NCI-H146 (cell line): ENCODE data around the gene NAE1.
"Not testable (repeated sequence)": the region's sequence is repeated elsewhere in the genome, so short reads cannot be mapped to it uniquely, and the experiment has no call there.

Experiments used
- DNase-seq: peaks from one replicate; lab custom pipeline; 2025; lab: John Stamatoyannopoulos, UW

Gene NAE1

GRCh38 chr16:66830422-66831404, at the start of gene NAE1:
Gene NAE1 (minus strand): TSS chr16:66830976. CDS start chr16:66830899, 77 bp downstream.
- DNase-seq = peak; percentile 82

DNA sequence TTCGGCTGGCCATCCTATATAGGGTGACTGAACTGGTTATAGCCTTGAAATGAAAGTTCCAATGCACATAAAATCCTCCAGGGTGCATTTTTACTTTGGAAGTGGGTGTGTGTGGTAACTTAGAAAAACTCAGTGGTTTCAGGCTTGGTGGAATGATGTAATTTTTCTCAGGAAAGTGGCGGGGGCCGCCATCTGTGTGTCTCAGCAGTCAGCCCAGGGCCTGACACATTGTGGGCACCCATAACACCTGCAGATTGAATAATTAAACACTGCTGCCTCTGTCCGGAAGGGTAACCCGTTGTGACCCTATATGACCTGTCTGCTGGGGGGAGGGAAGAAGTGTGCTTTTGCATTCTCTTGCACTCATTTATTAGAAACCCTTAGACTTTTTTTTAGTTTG, 47.3 kb upstream of the NAE1 start:
- DNase-seq = no peak

DNA sequence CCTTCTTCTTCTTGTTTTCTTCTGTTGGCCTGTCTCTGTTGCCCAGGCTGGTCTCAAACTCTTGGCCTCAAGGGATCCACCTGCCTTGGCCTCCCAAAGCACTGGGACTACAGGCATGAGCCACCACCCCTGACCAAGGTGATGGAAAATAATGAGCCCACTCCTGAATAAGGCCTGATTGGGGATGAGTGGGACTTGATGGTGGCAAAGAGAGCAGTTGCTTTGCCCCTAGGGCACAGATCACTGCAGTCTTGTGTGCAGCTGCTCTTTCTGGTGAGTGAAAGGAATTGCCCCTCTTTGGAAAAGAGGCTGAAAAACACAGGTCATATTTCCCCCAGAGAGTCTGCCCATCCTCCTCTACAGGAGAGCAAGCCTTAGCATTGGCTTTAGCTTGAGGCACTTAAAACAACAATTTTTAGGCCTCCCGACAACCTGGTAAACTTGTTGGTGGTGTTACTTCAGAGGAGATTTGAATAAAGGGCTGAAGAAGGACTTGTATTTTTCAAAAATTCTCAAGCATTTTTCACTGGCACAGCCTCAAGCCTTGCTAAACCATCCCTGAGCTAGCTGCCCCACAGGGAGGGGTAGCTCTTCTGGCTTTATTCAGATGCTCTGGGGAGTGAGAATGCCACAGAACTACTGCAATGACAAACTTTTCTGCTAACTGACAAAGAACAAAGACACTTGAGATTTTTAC, 43.5 kb upstream of the NAE1 start:
- DNase-seq = no peak

DNA sequence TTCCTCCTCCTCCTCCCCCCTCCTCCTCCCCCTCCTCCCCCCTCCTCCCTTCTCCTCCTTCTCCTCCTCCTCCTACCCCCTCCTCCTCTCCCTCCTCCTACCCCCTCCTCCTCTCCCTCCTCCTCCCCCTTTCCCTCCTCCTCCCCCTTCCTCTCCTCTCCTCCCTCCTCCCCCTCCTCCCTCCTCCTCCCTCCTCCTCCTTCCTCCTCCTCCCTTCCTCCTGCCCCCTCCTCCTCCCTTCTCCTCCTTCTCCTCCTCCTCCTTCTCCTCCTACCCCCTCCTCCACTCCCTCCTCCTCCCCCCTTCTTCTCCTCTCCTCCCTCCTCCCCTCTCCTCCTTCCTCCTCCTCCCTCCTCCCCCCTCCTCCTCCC, 42.9 kb upstream of the NAE1 start:
- no peak for DNase-seq

DNA sequence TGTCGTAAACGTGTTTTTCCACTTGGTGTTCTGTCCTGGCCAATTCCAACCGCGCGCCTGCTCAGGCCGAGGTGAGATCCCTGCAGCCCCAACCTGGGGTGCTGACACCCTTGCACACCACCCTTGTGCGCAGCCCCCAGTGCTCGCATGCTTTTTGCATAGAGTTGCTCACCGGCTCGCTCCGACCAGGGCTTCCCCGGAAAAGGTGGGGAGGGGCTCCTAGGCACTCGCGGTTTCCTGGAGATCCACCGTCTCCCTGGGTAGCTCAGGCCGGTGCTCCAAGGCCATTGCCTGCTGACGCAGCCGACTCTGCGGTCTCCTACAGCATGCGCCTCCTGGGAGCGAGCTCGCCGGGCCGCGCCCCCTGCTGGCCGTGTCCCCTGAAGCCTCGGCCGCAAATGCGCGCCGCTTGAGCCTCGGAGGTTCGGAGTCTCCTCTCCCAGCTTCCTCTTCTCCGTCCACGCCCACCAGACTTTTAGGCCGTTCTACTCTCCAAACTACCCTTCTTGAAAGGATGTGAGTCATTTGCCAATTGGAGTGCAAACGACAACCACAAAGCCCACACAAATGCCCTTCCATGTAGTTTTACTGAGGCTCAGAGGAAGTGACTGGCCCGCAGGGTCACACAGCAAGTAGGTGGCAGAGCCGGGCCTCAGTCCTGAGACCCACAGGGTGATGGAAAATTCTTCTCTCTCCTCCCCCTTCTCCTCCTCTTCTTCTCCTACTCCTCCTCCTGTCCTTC, 42.3 kb upstream of the NAE1 start:
- peak; percentile 83 for DNase-seq

DNA sequence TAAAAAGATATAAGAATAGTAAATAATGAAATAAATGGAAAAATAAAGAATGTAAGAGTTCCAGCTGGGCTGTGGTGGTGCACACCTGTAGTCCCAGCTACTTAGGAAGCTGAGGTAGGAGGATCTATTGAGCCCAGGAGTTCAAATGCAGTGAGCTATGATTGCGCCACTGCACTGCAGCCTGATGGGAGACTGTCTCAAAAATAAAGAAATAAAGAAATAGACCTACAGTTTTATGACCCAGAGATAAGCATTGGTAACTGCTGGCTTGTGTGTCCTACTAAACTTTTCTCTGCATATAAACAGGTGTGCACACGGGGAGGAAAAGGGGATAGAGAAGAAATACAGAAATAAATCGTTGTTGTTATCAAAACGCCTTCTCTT, 41.8 kb upstream of the NAE1 start:
- no peak for DNase-seq

DNA sequence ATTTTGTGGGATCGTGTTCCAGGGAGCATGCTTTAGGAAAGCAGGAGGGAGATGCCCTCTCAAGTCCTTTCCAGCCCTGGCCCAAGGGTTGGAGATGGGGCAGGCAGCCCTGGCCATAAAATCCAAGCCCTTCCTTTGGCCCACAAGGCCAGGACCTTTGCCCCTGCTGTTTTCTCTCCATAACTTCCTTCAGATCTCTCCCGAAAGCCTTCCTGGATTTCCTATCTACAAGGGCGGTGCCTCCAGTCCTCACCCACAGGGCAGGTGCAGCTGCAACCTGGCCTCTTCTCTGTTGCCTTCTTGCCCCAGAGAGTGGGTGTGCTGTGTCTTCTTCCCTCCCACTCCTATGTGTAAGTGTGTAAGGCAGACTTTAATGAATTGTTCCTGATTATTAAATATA, 41.1 kb upstream of the NAE1 start:
- DNase-seq = no peak

DNA sequence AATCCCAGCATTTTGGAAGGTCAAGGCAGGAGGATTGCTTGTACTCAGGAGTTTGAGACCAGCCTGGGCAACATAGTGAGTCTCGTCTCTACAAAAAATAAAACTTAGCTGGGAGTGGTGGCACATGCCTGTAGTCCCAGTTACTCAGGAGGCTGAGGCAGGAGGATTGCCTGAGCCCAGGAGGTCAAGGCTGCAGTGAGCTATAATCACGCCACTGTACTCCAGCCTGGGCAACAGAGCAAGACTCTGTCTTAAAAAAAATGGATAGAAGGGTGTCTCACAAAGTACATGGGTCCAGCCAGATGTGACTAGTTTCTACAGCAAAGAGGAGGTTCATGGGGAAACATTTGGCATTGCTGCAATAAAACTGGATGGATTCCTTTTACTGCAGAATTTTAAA, 40.6 kb upstream of the NAE1 start:
- DNase-seq = not testable (repeated sequence)

DNA sequence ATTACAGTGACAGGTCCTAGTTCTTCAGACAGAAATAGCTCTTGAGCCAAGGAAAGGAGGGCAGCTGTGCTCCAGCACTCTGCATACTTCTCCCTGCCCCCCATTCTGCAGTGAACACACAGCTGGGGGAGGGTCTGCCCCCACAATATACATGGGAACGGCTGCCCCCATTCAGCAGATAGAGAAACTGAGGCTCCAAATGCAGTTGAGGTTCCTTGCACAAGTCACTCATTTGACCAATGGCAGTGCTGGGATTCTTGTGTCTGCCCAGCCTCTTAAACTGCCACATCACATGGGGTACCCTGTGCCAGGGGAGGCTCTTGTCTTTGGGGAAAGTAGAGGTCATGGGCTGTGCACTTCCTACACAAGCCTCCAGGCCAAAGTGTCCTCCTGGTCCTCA, 38.6 kb upstream of the NAE1 start:
- no peak for DNase-seq

- no peak for DNase-seq
Measured at GRCh38 chr16:66863707-66864106, 32.9 kb upstream of the NAE1 start.

DNA sequence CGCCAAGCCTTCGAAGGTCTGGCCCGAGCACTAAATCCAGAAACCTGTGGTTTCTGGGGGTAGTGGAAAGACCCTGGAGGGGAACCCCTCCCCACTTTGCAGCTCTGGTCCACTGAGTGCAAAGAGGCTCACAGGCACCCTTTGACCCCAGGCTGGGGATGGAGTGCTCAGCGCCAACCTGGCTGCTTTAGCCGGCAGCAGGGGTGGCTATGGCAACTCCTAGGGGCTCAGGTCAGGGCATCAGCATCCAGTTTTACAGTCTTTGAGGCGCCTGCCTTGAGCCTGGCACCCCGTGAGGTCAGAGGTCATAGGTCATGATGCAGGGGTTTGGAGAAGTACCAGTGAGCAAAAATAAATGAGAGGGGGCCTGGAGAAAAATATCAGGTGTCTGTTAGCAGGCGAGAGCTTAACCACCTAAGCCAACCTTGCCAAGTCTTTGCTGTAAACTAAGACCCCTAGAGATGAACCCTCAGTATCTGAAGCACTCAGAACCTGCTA, 31.3 kb upstream of the NAE1 start:
- DNase-seq = no peak

GRCh38 chr16:66859397-66860068, 28.8 kb upstream of the NAE1 start:
- no peak for DNase-seq

DNA sequence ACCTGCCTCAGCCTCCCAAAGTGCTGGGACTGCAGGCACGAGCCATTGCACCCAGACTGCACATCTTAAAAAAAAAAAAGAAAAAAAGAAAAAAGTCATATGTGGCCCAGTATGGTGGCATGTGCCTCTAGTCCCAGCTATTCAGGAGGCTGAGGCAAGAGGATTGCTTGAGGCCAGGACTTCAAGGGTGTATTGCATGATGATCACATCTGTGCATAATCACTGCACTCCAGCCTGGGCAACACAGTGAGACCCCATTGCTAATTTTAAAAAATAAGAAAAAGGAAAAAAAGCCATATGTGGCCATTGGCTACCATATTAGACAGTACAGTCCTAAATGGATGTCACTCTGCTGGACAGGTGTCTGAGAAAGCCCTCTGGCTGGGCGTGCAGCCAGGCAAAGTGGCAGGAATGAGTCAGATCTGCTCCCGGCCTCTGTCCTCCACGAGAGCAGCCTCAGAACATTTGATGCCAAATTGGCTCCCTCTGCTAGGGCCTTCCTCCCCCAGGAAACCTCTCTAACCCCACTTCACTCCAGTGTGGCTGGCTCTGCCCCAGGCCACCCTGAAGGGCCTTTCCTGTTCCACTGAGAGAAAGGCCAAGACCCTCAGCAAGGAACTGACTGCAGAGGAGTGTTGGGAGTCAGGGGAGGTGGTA, 28.1 kb upstream of the NAE1 start:
- no peak for DNase-seq

- no peak for DNase-seq
Measured at GRCh38 chr16:66857437-66857836, 26.7 kb upstream of the NAE1 start.

- no peak for DNase-seq
Measured at GRCh38 chr16:66856801-66857200, 26.0 kb upstream of the NAE1 start.

DNA sequence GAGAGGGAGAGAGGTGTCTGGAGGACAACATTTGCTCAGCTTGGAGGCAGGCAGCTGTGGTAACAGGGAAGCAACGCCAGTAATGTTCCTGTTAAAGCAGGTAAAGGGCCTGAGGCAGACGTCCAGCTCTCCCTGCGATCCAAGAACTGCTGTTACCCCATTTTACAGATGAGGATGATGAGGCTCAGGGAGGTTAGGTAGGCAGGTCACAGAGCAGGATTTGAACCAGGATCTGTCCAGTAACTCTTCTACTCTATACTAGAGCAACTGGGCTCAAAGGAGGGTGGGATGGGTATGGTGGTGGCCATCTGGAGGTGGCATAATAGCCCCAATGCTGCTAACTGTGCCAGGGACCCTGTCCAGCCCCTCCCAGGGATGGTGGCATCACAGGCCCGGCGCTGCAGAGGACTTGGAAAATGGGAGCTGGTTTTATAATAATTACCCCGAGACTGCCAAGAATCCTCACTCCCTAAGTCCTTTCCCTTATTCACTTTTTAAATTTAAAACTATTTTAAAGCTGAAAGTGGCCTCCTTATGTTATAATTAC, 25.5 kb upstream of the NAE1 start:
- DNase-seq = no peak

DNA sequence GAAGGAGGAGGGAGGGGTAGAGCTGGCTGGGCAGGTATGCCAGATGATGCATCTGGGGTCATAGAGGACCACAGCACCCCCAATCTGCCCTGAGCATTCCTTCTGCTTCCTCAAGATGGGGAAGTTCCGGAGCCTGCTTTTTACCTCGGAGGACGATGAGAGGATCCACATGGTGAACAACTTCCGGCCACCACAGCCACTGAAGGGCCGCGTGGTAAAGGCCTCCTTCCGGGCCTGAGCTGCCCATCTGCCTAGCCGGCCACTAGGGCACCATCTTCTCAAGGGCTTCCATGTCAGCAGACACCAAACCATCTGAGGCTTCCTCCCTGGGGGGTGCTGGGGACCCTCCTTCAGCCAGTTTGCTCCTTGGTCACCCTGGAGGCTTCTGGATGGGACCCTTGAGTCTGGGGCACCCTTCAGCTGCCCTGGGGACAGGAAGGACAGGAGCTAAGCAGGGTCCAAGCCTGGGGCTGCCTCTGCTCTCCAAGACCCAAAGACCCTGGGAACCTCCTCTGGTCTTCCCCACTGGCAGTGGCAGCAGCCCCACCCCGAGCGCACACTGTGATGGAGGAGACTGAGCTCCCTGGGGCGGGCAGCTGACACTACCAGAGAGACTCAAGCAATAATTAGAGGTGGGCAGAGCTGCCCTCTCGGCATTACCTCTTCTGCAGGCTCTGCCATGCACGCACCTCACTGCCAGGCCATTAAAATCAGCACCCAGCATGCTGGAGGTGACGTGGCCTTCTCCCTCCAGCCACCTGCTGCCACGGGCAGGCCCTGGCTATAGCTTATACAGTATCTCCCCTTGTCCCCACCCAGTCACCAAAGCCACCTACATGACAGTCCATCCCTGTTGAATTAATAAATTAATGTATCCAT, 22.7 kb upstream of the NAE1 start:
- DNase-seq = no peak

DNA sequence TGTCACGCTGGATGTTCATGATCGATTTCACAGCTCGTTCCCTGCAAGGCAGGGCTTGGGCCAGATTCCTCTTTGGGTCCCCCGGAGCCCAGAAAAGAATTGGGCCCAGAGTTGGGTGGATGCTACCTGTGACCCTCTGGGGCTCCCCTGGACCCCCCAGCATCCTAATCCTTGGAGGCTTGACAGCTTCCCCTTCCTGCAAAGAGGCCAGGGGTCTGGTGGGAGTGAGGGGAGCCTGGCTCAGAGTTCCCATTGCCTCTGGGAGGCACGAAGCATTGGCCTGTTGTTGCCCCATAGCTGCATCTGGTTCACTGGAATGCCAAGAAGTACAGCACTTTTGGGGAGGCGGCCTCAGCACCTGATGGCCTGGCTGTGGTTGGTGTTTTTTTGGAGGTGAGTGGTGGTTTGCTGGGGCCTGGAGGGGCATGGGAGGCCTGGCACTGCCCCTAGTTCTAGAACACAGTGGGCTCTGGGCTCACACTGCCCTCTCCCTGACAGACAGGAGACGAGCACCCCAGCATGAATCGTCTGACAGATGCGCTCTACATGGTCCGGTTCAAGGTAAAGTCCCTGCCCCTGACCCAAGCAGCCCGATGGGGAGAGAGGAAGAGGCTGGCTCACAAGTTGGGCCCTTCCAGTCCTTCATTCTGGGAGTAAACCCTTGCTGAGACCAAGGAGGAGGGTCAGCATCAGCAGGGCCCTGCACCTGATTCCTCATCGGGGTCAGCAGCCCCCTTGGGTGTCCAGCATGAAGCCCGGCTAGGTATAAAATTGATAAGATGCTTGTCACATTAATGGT, 20.6 kb upstream of the NAE1 start:
- DNase-seq = no peak
